ENCODE data around the gene SERINC4. TPM values are rescaled to one million over a fixed set of nuclear protein-coding genes. Genes with fewer than 3 reads are reported as not detected.

SERINC4 gene
- total and polyA plus RNA-seq, 9 of the 15 experiments (the other 6 are each of a cell fraction or from before 2014, with no cell fraction given): 0.14 to 0.86 (median 0.18) TPM; not detected in 2

- H2AFZ ChIP-seq (ENCODE audit: low read depth, low read length): peak within 1 kb of the TSS; percentile 100
- intact Hi-C loops (cut with micrococcal nuclease) (no loop called here), in situ Hi-C loops (cut with MboI) (no loop called here)
- peak; percentile 98 for FAIRE-seq
- peak within 1 kb of the TSS; percentile 95 for H3K4me3 ChIP-seq
- peaks cover 43% of the 10 kb centered on the region for H3K36me3 ChIP-seq (ENCODE audit: control insufficient read depth, insufficient read depth, low read length)
- no peaks in the 10 kb centered on the region for H3K27me3 ChIP-seq (ENCODE audit: control insufficient read depth in 2 of 2, insufficient read depth in 2 of 2, low read length in 2 of 2)
- no peaks in the 10 kb centered on the region for H3K9me3 ChIP-seq (replicated peaks; ENCODE audit: control insufficient read depth, insufficient read depth, low read depth, low read length)
- peaks cover 17% of the 10 kb centered on the region; the same call in 1 of the 2 replicates for H4K20me1 ChIP-seq (replicated peaks; ENCODE audit: control insufficient read depth, insufficient read depth, low read length)
- peak within 1 kb of the TSS; percentile 96 for H3K4me2 ChIP-seq (ENCODE audit: insufficient read depth, low read length)
- CTCF ChIA-PET (ENCODE audit: low intra/inter-chr PET ratio): no interaction called here
- WGBS (ENCODE audit: insufficient coverage, low coverage, missing lambda C conversion rate): under 1% methylated on average over 53 of the region's 66 CpGs
- H3K79me2 ChIP-seq (ENCODE audit: control insufficient read depth, insufficient read depth, low read length): peaks cover 36% of the 10 kb centered on the region
- H3K9me1 ChIP-seq (ENCODE audit: control insufficient read depth, insufficient read depth, low read length): peaks cover 17% of the 10 kb centered on the region
- peak within 1 kb of the TSS; percentile 99 for H3K27ac ChIP-seq (ENCODE audit: extremely low read depth, low read depth, low read length)
- H3K9ac ChIP-seq (ENCODE audit: insufficient read depth in 1 of 2, low read depth in 2 of 2, low read length in 2 of 2): peak within 1 kb of the TSS; percentile 100
- BruUV-seq (replicated peaks): TSS peak; percentile 49
- DNase-seq (ENCODE audit: extremely low read depth in 1 of 4, low spot score in 3 of 4): peak; percentile 98 to 100 (median 98)
- ATAC-seq: peak; percentile 95
- POLR2A ChIA-PET: interaction anchor here (0.8 to 6.1 kb wide), 6 partner anchors 9 to 44 kb away, joined by 3 to 29 read pairs (median 10); partner anchors contain the start of genes ELL3, HYPK, MFAP1 and SERINC4
- peaks cover 26 to 35% of the 10 kb centered on the region in 2 experiments for H3K4me1 ChIP-seq (replicated peaks in 1 of 2; ENCODE audit: control insufficient read depth in 2 of 2, insufficient read depth in 2 of 2, low read length in 2 of 2)
- TF ChIP-seq PCBP1 (IDR thresholded peaks at IDR 0.05; ENCODE audit: low read depth, low read length, poor library complexity, severe bottlenecking): peak; percentile 61
- no peak for TF ChIP-seq CREB5 (CRISPR knock-in tag; IDR thresholded peaks at IDR 0.05)
- peak; percentile 35; the same call in 1 of the 2 replicates for TF ChIP-seq LCOR (CRISPR knock-in tag; IDR thresholded peaks at IDR 0.05)
- no peak; the same call in 1 of the 2 replicates for TF ChIP-seq MEF2D (tag; conservative IDR thresholded peaks at IDR 0.05; ENCODE audit: low read depth)
- peak; percentile 31; the same call in 1 of the 2 replicates for TF ChIP-seq SMARCE1 (IDR thresholded peaks at IDR 0.05)
- TF ChIP-seq PRDM10 (IDR thresholded peaks at IDR 0.05; ENCODE audit: partially characterized antibody): no peak
- 0 out of 2 replicates have a peak, but pooled peaks have one; percentile 25 for TF ChIP-seq CC2D1A (IDR thresholded peaks at IDR 0.05)
- no peak for TF ChIP-seq KDM1A (IDR thresholded peaks at IDR 0.05)
- no peak for TF ChIP-seq E4F1 (CRISPR knock-in tag; IDR thresholded peaks at IDR 0.05; ENCODE audit: borderline replicate concordance)
- 0 out of 2 replicates have a peak, but pooled peaks have one; percentile 38 for TF ChIP-seq ZFP91 (CRISPR knock-in tag; IDR thresholded peaks at IDR 0.05)
- TF ChIP-seq EP400 (IDR thresholded peaks at IDR 0.05): peak; percentile 96
Measured at GRCh38 chr15:43791993-43792760, 7.8 kb downstream of the SERINC4 start, which contains the start of gene SERF2. Gene SERF2 (plus strand): TSS chr15:43792320. CDS start chr15:43792377, 57 bp downstream.
